Tracheal epithelial cell (primary cell): ENCODE data around the gene RASL10B. TPM values are rescaled to one million over a fixed set of nuclear protein-coding genes. Genes with fewer than 3 reads are reported as not detected.

Experiments
- total RNA-seq: library from RNA; depleted of rRNA; stranded (reverse); fragments of >200 nt; gene quantifications from 2 replicates; pipeline ENCODE4 v1.2.1, GENCODE V29; 2014

RASL10B gene
- total RNA-seq, result 0.64 and 0.72 TPM in 2 replicates

GRCh38 chr17:35731239-35731916 is at the start of gene RASL10B:
TSS of gene RASL10B (plus strand) at chr17:35731639. CDS start at chr17:35735185, 3,546 bp downstream.

GRCh38 chr17:35752945-35753764 is 21.7 kb downstream of the RASL10B start, which contains the start of gene GAS2L2:
TSS of gene GAS2L2 (minus strand) at chr17:35753239. CDS start at chr17:35752850, 389 bp downstream.

GRCh38 chr17:35760587-35760986 is 29.1 kb downstream of the RASL10B start, which contains the start of gene C17orf50:
TSS of gene C17orf50 (plus strand) at chr17:35760887. CDS start at chr17:35760942, 55 bp downstream.

Other genes starting within 250 kb of the RASL10B start
- gene SLFN12L, start 194.0 kb upstream of the RASL10B start, total RNA-seq, result not detected in 2 replicates
- gene SLFN14, start 170.8 kb upstream of the RASL10B start, total RNA-seq, result not detected in 2 replicates
- 1.9 and 5.1 TPM in 2 replicates for gene PEX12, start 153.1 kb upstream of the RASL10B start, total RNA-seq
- gene AP2B1, start 144.3 kb upstream of the RASL10B start, total RNA-seq, result 44.3 and 58.3 TPM in 2 replicates
- 0.24 TPM in 1 of 2 replicates, not detected in the other for gene GAS2L2, start 21.6 kb downstream of the RASL10B start, total RNA-seq
- gene C17orf50, start 29.2 kb downstream of the RASL10B start, total RNA-seq, result not detected in 2 replicates
- gene MMP28, start 64.0 kb downstream of the RASL10B start, total RNA-seq, result 37.8 and 132 TPM in 2 replicates
- gene TAF15, start 77.8 kb downstream of the RASL10B start, total RNA-seq, result 36.9 and 45.8 TPM in 2 replicates
- gene HEATR9, start 137.3 kb downstream of the RASL10B start, total RNA-seq, result not detected in 2 replicates
- gene CCL5, start 148.7 kb downstream of the RASL10B start, total RNA-seq, result 0.24 TPM in 1 of 2 replicates, not detected in the other
- 1.4 TPM in 1 of 2 replicates, not detected in the other for gene RDM1, start 199.1 kb downstream of the RASL10B start, total RNA-seq
- gene LYZL6, start 212.1 kb downstream of the RASL10B start, total RNA-seq, result not detected in 2 replicates
- gene CCL16, start 249.9 kb downstream of the RASL10B start, total RNA-seq, result not detected in 2 replicates